MCF 10A (cell line): ENCODE data around the gene NOTCH4. TPM values are rescaled to one million over a fixed set of nuclear protein-coding genes. Genes with fewer than 3 reads are reported as not detected.
A peak's percentile ranks its signal among the peaks of the same experiment; 100 is the strongest.

ENCODE experiments used
- BruUV-seq: library from RNA; stranded (reverse); fragments of 400-500 nt; replicated peaks from 2 replicates; lab custom pipeline; 2021; lab: Mats Ljungman, UMichigan
- CTCF ChIA-PET: fragments of 300-600 bp; sonication (Branson Sonifier 250); formaldehyde crosslinking; extraction: SDS; loops from one replicate; lab custom pipeline; 2021; ENCODE audit warnings: antibody characterized with exemption, inconsistent platforms; lab: Yijun Ruan, JAX
- POLR2A ChIA-PET: fragments of 300-600, 350-650 bp; sonication (Branson Sonifier 250); formaldehyde crosslinking; extraction: SDS; loops from one replicate; lab custom pipeline; 2020; ENCODE audit warnings: antibody characterized with exemption, inconsistent platforms; lab: Yijun Ruan, JAX
- DNase-seq: peaks from one replicate; pipeline ENCODE4 v3.0.0-alpha.2; 2018; ENCODE audit not compliant: unreplicated experiment
- H3K27ac Mint-ChIP-seq: one replicate; pipeline ENCODE4 v1.8.0; 2022; ENCODE audit warnings: mild to moderate bottlenecking, low read depth, mixed read lengths; ENCODE audit not compliant: unreplicated experiment
- H3K27me3 Mint-ChIP-seq: one replicate; pipeline ENCODE4 v1.8.0; 2022; ENCODE audit warnings: mixed read lengths; ENCODE audit not compliant: insufficient read depth, unreplicated experiment
- H3K36me3 Mint-ChIP-seq: one replicate; pipeline ENCODE4 v1.8.0; 2022; ENCODE audit warnings: mild to moderate bottlenecking, moderate library complexity, mixed read lengths; ENCODE audit not compliant: insufficient read depth, unreplicated experiment
- H3K4me1 Mint-ChIP-seq: one replicate; pipeline ENCODE4 v1.8.0; 2022; ENCODE audit warnings: mixed read lengths; ENCODE audit not compliant: insufficient read depth, unreplicated experiment
- H3K4me3 Mint-ChIP-seq: one replicate; pipeline ENCODE4 v1.8.0; 2022; ENCODE audit warnings: mild to moderate bottlenecking, moderate library complexity, mixed read lengths; ENCODE audit not compliant: unreplicated experiment
- H3K9me3 Mint-ChIP-seq: one replicate; pipeline ENCODE4 v1.8.0; 2022; ENCODE audit warnings: mixed read lengths; ENCODE audit not compliant: unreplicated experiment
- intact Hi-C: fragments of 100-400 bp; cut with micrococcal nuclease; formaldehyde crosslinking; loops from 2 replicates; pipeline ENCODE4 v1.14.1; 2022
- total RNA-seq: library from RNA; stranded (reverse); gene quantifications from 2 replicates; pipeline ENCODE4 v1.2.3, GENCODE V29; 2022
- TF ChIP-seq, protein P1 (sequence below): fragments of 200-600 bp; IDR thresholded peaks from one replicate; pipeline ENCODE4 v1.8.0; 2022; ENCODE audit warnings: antibody characterized with exemption, mild to moderate bottlenecking; ENCODE audit not compliant: unreplicated experiment

NOTCH4 gene
- total RNA-seq, 1 experiment from 2014 or later, result not detected

DNA sequence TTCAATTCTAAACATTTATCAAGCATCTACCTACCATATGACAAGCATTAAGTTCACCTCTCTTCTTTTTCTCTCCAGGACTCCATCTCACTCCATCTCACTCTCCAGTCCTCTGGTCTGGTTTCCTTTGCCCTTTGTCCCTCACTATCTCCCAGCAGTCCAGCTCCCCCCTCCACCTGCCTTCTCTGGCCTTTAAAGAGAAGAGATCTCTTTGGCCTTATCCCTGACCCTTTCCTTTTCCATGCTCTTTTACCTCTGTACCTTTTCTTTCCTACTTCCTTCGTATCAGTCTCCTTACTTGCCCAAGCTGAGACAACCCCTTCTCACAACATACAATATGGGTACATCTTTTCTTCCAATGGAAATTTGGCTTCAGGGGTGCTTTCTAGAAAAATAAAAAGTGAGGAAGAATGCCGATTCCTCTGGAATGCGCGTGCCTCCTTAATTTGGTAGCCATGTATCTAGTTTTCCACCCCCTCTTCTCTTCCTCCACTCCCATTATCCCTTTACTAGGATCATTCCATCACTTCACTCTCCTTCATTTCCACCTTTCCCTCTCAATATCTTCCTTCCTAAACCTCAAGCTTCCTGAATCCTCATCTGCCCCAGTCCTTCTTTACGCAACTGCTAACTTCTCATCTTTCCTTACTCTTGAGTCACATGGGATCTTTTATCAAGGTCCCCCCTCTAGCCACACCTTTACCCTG is 47.2 kb downstream of the NOTCH4 start:
- Mint-ChIP-seq H3K4me3 (peak overlapping the region; percentile 79), H3K9me3 (no peaks in the 10 kb centered on the region), H3K27me3 (no peaks in the 10 kb centered on the region), H3K4me1 (peaks cover 58% of the 10 kb centered on the region), H3K27ac (peak overlapping the region; percentile 91), H3K36me3 (peaks cover 42% of the 10 kb centered on the region)
- TF ChIP-seq, protein P1, sequence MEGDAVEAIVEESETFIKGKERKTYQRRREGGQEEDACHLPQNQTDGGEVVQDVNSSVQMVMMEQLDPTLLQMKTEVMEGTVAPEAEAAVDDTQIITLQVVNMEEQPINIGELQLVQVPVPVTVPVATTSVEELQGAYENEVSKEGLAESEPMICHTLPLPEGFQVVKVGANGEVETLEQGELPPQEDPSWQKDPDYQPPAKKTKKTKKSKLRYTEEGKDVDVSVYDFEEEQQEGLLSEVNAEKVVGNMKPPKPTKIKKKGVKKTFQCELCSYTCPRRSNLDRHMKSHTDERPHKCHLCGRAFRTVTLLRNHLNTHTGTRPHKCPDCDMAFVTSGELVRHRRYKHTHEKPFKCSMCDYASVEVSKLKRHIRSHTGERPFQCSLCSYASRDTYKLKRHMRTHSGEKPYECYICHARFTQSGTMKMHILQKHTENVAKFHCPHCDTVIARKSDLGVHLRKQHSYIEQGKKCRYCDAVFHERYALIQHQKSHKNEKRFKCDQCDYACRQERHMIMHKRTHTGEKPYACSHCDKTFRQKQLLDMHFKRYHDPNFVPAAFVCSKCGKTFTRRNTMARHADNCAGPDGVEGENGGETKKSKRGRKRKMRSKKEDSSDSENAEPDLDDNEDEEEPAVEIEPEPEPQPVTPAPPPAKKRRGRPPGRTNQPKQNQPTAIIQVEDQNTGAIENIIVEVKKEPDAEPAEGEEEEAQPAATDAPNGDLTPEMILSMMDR, result no peak
- ChIA-PET POLR2A (interaction anchor here (0.6 to 5.0 kb wide), 26 partner anchors 9 to 1074 kb away, joined by 3 to 112 read pairs (median 4); partner anchors contain the start of genes ATF6B, BRD2, DXO and EHMT2), CTCF (interaction anchor here (0.6 to 1.3 kb wide), 3 partner anchors 14 to 292 kb away, joined by 3 to 4 read pairs (median 3); partner anchors contain the start of gene PBX2)
- BruUV-seq, result TSS peak; percentile 78
- DNase-seq, result no peak
- intact Hi-C loops, result loop anchor here (1.0 kb wide), 1 partner anchor 22 kb away; the partner anchor contains the start of gene PPT2

DNA sequence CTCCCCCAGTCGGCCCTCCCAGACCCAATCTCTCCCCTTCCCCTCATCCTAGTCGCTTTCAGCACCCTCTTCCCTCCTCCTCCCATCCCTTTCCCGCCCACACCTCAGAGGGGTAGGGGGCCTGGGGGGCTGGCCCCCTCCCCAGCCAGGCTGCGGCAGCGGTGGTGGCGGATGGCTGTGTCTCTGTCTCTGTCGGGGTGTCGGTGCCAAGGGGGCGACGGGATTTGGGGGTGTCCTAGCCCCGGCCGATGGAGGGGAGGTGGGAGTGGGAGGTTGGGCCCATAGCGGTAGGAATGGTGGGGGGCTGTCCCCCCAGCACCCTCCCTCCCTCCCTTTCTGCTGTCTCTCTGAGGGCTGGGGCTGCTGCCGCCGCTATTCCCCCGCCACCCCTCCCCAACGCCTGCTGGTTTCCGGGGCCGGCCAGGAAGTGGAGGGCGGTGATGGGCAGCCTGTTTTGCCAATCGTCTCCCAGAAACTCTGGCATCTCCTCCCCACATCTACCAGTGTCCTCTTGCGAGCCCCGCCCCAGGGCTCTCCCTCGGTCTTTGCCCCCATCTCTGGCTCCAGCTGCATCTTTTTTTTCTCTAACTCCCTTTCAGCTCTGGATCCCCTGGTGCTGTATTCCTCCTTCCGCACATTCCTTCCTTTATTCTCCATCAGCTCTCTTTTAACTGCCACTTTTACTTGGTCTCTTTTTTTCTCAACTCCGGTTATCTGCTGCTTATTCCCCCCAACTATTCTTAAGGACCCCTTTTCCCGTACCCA is 48.0 kb downstream of the NOTCH4 start, which contains the start of gene AGPAT1:
TSS of gene AGPAT1 (minus strand) at position 374 of the 765 bp plus-strand sequence. CDS start 4,588 bp downstream, outside the sequence.
- DNase-seq, result peak; percentile 95
- TF ChIP-seq, protein P1, result no peak
- POLR2A ChIA-PET, result interaction anchor here (1.0 to 5.0 kb wide), 14 partner anchors 8 to 795 kb away, joined by 3 to 112 read pairs (median 6); partner anchors contain the start of genes ATF6B, DXO, FKBPL and GPSM3
- CTCF ChIA-PET, result interaction anchor here (0.6 to 1.1 kb wide), 2 partner anchors 20 to 57 kb away, joined by 3 read pairs; no protein-coding TSS in a partner anchor
- H3K4me3 Mint-ChIP-seq, result peak within 1 kb of the TSS; percentile 79
- peak within 1 kb of the TSS; percentile 91 for H3K27ac Mint-ChIP-seq
- H3K9me3 Mint-ChIP-seq, result no peaks in the 10 kb centered on the region
- peaks cover 53% of the 10 kb centered on the region for H3K4me1 Mint-ChIP-seq
- BruUV-seq, result no TSS peak
- peaks cover 37% of the 10 kb centered on the region for H3K36me3 Mint-ChIP-seq
- intact Hi-C loops, result no loop called here
- H3K27me3 Mint-ChIP-seq, result no peaks in the 10 kb centered on the region

DNA sequence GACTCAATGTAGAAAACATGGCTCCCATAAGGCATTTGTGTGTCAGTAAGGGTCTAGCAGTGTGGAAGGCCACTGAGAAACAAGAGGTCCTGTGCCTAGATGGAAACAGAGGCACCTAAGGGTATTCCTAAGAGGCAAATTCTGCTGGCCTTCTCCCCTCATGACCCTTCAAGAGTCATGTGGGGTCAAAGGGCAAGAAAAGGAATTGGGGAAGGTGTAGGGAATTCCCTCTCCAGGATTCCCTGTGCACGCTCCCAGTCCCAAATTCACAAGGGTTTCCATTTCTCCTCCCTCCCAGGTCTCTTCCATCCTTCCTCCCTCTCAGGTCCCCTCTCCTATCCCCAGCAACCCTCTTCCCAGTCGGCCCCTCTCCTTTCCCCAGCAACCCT is 48.6 kb downstream of the NOTCH4 start:
- BruUV-seq, result no TSS peak
- DNase-seq, result no peak
- Mint-ChIP-seq H3K36me3 (peaks cover 33% of the 10 kb centered on the region), H3K4me3 (peak overlapping the region; percentile 79), H3K27me3 (no peaks in the 10 kb centered on the region), H3K27ac (peak overlapping the region; percentile 91), H3K9me3 (no peaks in the 10 kb centered on the region), H3K4me1 (peaks cover 47% of the 10 kb centered on the region)
- intact Hi-C loops, result no loop called here
- POLR2A ChIA-PET, result no interaction called here
- CTCF ChIA-PET, result no interaction called here
- TF ChIP-seq, protein P1, result no peak
